ENCODE results near the gene FAM131B.

DNA sequence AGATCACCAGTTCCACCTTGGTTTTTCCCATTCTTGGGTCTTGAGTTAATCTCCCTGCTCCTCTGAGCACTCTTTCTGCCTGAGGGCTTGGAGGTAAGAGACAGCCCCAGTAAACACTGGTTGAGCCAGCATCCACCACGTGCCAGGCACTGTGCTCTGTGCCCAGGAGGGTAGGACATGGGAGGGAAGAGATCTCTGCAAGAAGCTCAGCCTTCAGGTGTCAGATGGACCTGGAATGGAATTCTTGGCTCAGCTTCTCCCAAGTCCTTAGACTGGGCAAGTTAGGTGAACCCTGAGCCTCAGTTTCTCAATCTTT, 21.1 kb upstream of the FAM131B start:
- TF ChIP-seq BACH1 (IDR thresholded peaks at IDR 0.05; ENCODE audit: low read length), result no peak
- TF ChIP-seq MAFK (IDR thresholded peaks at IDR 0.05; ENCODE audit: low read depth, low read length), result no peak
- no peak for TF ChIP-seq JUND (IDR thresholded peaks at IDR 0.05; ENCODE audit: low read length)
- no peak; a peak in 1 of 3 replicates for TF ChIP-seq POLR2A (IDR thresholded peaks at IDR 0.05; ENCODE audit: control extremely low read depth in 1 of 2, low read depth in 2 of 2, low read length in 2 of 2)
- TF ChIP-seq, protein P1, sequence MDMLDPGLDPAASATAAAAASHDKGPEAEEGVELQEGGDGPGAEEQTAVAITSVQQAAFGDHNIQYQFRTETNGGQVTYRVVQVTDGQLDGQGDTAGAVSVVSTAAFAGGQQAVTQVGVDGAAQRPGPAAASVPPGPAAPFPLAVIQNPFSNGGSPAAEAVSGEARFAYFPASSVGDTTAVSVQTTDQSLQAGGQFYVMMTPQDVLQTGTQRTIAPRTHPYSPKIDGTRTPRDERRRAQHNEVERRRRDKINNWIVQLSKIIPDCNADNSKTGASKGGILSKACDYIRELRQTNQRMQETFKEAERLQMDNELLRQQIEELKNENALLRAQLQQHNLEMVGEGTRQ (IDR thresholded peaks at IDR 0.05; ENCODE audit: low read length), result no peak
- TF ChIP-seq TBP (IDR thresholded peaks at IDR 0.05; ENCODE audit: low read depth, low read length), result no peak
- no peak for TF ChIP-seq SIN3A (conservative IDR thresholded peaks at IDR 0.05 in 1 of 2, IDR thresholded peaks at IDR 0.05 in 1 of 2; ENCODE audit: low read depth in 1 of 2, low read length in 2 of 2)
- no peak for TF ChIP-seq EZH2 (IDR thresholded peaks at IDR 0.05; ENCODE audit: low read depth, low read length, severe bottlenecking)
- no peak for TF ChIP-seq CTCF (IDR thresholded peaks at IDR 0.05; ENCODE audit: control extremely low read depth in 1 of 3, insufficient read depth in 1 of 3, low read depth in 1 of 3, low read length in 3 of 3)
- no peak for TF ChIP-seq RBBP5 (IDR thresholded peaks at IDR 0.05; ENCODE audit: borderline replicate concordance, low read depth, low read length)
- no peak for TF ChIP-seq POU5F1 (IDR thresholded peaks at IDR 0.05; ENCODE audit: low read depth, low read length)
- TF ChIP-seq CREB1 (IDR thresholded peaks at IDR 0.05), result no peak
- TF ChIP-seq TEAD4 (IDR thresholded peaks at IDR 0.05; ENCODE audit: low read depth, low read length), result no peak
- TF ChIP-seq MAX (IDR thresholded peaks at IDR 0.05), result no peak
